ENCODE results near the gene LDLRAD3. TPM values are rescaled to one million over a fixed set of nuclear protein-coding genes. Genes with fewer than 3 reads are reported as not detected.

The LDLRAD3 gene
- total and polyA plus RNA-seq, 8 donors, result 2.5 to 6.8 (median 5.6) TPM

DNA sequence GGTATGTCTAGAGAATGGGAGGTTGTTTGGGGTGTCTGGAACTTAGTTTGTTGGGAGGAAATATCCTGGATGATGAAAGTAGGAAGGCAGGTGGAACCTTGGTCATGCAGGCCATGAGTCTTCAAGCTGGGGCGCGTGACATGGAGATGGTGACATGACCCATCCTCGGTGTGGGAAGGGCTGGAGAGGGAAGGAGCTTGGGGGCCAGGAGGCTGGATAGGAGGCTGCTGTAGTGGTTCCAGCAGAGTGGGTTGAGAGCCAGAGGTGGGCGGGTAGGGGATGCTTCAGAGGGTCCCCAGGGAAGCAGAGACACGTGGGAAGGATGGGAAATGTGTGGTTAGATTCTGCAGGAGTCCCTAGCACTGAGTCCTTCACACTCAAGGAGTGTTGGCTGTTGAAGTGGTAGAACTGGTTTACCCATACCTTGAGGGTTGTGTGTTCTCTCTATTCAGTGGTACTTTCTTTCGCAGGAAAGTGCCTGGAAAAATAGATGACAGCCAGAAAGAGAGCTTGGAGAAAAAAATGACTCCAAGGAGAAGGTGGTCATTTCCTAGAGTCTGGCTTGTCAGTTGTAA is 56.8 kb downstream of the LDLRAD3 start:
- 70 to 74% methylated on average over 6 of the region's 6 CpGs for WGBS, 2 donors
- Histone ChIP-seq H3K9me3 (no peaks in the 10 kb centered on the region), H3K4me3 (no peak overlapping the region), H3K4me1 (no peaks in the 10 kb centered on the region), H3K27ac (no peak overlapping the region), H3K27me3 (no peaks in the 10 kb centered on the region), H3K36me3 (no peaks in the 10 kb centered on the region)
- TF ChIP-seq, protein P1, sequence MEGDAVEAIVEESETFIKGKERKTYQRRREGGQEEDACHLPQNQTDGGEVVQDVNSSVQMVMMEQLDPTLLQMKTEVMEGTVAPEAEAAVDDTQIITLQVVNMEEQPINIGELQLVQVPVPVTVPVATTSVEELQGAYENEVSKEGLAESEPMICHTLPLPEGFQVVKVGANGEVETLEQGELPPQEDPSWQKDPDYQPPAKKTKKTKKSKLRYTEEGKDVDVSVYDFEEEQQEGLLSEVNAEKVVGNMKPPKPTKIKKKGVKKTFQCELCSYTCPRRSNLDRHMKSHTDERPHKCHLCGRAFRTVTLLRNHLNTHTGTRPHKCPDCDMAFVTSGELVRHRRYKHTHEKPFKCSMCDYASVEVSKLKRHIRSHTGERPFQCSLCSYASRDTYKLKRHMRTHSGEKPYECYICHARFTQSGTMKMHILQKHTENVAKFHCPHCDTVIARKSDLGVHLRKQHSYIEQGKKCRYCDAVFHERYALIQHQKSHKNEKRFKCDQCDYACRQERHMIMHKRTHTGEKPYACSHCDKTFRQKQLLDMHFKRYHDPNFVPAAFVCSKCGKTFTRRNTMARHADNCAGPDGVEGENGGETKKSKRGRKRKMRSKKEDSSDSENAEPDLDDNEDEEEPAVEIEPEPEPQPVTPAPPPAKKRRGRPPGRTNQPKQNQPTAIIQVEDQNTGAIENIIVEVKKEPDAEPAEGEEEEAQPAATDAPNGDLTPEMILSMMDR (IDR thresholded peaks at IDR 0.05), result no peak
- ATAC-seq, result peak in 3 of 4 donors; percentile 40 to 73 (median 54)
- no peak for DNase-seq
- no peak for FAIRE-seq
- intact Hi-C loops (cut with DNase I), result no loop called here

DNA sequence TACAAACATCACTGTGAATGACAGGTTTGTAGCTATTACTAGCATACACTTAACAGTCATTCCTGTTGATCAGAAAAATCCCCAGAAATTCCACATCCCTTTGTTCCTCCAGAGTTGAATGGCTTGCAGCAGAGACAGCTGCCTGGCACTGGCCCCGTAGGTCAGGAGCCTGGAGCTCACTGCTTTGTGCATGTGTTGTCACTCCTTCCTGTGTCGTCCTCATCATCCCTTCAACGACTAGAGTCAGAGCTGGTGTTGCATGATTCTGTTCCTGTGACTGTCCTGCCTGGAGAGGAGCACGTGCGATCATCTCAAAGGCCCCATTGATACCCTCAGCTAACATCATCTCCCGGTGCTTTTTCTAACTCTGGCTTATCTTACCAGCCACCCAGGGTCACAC is 58.3 kb downstream of the LDLRAD3 start:
- H3K4me1 ChIP-seq, result no peaks in the 10 kb centered on the region
- no peaks in the 10 kb centered on the region for H3K36me3 ChIP-seq
- FAIRE-seq, result no peak
- 67 to 73% methylated on average over 6 of the region's 6 CpGs for WGBS, 2 donors
- intact Hi-C loops (cut with DNase I), result no loop called here
- no peaks in the 10 kb centered on the region for H3K9me3 ChIP-seq
- H3K27ac ChIP-seq, result no peak overlapping the region
- ATAC-seq, result no peak
- no peaks in the 10 kb centered on the region for H3K27me3 ChIP-seq
- no peak for DNase-seq
- no peak overlapping the region for H3K4me3 ChIP-seq
- TF ChIP-seq, protein P1 (IDR thresholded peaks at IDR 0.05), result no peak

DNA sequence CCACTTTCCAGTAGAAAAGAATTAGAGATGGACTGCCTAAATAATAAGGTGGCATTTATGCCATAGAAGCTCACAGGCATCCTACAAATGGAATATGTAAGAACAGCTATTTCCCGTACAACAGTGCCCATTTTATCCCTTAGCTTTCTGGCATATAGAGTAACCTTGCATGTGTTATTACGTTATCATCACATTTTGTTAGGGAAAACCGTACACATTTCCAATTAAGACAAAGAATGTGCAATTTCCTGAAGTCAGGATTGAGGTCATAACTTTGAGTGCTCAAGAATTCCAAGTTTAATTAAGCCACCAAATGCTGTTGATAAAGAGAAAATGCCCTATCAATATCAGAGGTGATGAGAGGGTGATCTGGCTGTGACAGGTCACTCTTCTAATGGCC is 58.9 kb downstream of the LDLRAD3 start:
- FAIRE-seq (no peak), DNase-seq (no peak), ATAC-seq (no peak)
- TF ChIP-seq, protein P1 (IDR thresholded peaks at IDR 0.05), result no peak
- Histone ChIP-seq H3K27me3 (no peaks in the 10 kb centered on the region), H3K4me1 (no peaks in the 10 kb centered on the region), H3K9me3 (no peaks in the 10 kb centered on the region), H3K27ac (no peak overlapping the region), H3K4me3 (no peak overlapping the region), H3K36me3 (no peaks in the 10 kb centered on the region)
- 78 to 87% methylated on average over 3 of the region's 3 CpGs for WGBS, 2 donors
- intact Hi-C loops (cut with DNase I), result no loop called here

DNA sequence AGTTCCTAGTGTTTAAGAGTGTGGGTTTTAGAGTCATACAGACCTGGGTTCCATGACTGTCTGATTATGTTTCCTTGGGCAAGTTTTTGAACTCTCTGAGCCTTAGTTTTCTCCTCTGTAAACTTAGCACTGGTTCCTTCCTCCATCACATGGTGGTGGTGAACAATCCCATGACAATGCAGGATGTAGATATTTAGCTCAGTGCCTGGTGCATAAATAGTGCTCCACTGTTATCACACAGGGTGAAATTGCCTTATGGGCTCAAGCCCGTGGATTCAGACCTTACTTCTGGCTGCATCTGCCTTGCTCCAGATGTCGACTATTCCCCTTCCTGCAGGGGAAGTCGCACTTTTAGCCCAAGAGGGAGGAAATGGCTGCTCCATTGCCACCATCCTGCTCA is 62.7 kb downstream of the LDLRAD3 start:
- DNase-seq (no peak), FAIRE-seq (no peak), ATAC-seq (no peak)
- Histone ChIP-seq H3K27me3 (no peaks in the 10 kb centered on the region), H3K4me1 (peaks cover 0 to 9% (median 3%) of the 10 kb centered on the region in 3 donors), H3K4me3 (no peak overlapping the region), H3K27ac (no peak overlapping the region), H3K9me3 (no peaks in the 10 kb centered on the region), H3K36me3 (no peaks in the 10 kb centered on the region)
- TF ChIP-seq, protein P1 (IDR thresholded peaks at IDR 0.05), result no peak
- intact Hi-C loops (cut with DNase I), result no loop called here
- 86 to 95% methylated on average over 3 of the region's 3 CpGs for WGBS, 2 donors

DNA sequence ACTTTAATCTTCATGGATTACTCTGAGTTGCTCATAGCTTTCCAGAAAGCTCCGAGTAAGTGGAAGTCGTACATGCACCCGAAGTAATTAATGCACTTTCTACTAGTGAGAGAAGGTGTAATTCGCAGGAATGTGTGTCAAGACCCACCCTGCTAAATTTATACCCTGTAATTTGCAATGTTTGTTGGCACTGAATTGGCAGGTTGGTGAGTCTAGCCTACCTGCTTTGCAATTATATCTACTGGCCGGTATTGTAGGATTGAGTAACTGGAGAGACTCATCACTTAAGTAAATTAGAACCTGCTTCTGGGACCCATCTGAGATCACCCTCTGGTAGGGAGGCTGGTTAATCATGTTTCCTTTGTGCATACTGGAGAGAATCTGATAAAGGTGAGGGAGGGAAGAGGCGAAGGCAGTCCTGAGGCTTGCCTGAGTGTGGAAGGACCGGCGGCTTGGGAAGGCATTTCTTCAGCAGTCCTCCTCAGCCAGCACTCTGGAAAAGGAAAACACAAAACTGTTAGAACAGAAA is 63.3 kb downstream of the LDLRAD3 start:
- Histone ChIP-seq H3K4me1 (peaks cover 0 to 9% (median 3%) of the 10 kb centered on the region in 3 donors), H3K4me3 (no peak overlapping the region), H3K36me3 (no peaks in the 10 kb centered on the region), H3K27me3 (no peaks in the 10 kb centered on the region), H3K9me3 (no peaks in the 10 kb centered on the region), H3K27ac (no peak overlapping the region)
- no peak for ATAC-seq
- DNase-seq, result no peak
- intact Hi-C loops (cut with DNase I), result no loop called here
- 94 to 95% methylated on average over 8 of the region's 8 CpGs for WGBS, 2 donors
- TF ChIP-seq, protein P1 (IDR thresholded peaks at IDR 0.05), result no peak
- FAIRE-seq, result no peak

Measured in pancreas (tissue), 10 donors.